HG03460 (cell line): Measurements from ENCODE around the gene WDR3.
"Not testable (repeated sequence)": the region's sequence is repeated elsewhere in the genome, so short reads cannot be mapped to it uniquely, and the experiment has no call there.

Experiments
- ATAC-seq: cut with Tn5 transposase; IDR thresholded peaks from one replicate; pipeline ENCODE4 v1.9.1; 2021; ENCODE audit not compliant: unreplicated experiment

Gene WDR3

DNA sequence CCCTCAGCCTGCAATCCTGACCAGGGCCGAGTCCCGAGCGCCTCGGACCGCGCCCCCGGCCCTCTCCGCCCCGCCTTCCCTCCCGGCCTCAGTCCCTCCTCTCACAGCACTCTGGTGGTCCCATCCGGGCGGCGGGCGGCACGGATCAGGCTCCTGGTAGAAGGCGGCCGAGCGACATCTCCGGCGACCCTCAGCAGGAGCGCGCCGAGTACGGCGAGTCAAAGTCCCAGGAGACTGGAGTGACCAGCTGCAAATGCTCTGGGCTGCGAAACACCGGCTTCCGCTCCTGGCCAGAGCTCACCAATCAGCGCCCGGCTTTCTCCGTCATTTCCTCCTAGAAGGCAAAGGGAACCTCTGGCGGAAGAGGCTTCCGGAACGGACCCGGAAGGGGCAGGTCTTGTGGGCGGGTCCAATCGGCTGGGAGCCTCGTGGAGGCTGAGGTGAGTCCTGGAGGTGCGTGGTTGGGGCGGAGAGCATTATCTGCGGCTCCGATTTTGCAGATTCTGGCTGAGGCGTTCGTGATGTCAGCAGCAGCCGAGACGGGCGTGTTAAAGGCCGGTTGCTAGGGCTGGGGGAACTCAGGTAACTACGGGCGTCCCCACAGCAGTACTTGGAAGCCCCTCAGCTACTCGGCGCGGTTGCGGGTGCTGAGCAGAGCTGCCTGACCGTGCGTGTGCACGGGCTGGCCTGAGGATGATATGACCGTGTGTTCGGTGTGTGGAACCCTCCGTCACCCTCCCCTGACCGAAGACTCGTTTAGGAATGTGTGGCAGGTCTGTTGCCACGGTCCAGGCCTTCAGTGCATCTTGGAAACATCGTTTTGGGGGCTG lies at the start of gene WDR3, which contains the start of gene GDAP2:
Gene WDR3 (plus strand): TSS at position 397 of the 830 bp plus-strand sequence. CDS start 3,581 bp downstream, outside the sequence.
Gene GDAP2 (minus strand): TSS at position 279 of the 830 bp plus-strand sequence. CDS start 9,264 bp downstream, outside the sequence.
- ATAC-seq: peak; percentile 91

DNA sequence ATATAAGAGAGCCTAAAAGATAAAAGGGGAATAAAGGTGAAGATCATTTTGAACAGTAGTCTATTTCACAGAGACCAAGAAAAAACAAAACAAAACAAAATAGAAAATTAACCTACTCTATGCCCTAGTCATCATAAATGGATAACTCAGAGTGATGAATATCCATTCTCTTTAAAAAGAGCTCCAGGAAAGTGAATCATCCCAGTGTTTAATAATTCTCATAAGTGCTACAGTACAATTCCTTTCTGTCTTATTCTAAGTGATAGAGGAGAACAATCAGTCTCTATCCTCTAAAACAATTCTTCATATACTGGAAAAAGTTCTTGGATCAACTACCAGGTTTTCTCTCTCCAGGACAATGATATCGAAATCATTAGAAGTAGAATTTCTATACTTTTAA lies 45.9 kb upstream of the WDR3 start:
- ATAC-seq: no peak

DNA sequence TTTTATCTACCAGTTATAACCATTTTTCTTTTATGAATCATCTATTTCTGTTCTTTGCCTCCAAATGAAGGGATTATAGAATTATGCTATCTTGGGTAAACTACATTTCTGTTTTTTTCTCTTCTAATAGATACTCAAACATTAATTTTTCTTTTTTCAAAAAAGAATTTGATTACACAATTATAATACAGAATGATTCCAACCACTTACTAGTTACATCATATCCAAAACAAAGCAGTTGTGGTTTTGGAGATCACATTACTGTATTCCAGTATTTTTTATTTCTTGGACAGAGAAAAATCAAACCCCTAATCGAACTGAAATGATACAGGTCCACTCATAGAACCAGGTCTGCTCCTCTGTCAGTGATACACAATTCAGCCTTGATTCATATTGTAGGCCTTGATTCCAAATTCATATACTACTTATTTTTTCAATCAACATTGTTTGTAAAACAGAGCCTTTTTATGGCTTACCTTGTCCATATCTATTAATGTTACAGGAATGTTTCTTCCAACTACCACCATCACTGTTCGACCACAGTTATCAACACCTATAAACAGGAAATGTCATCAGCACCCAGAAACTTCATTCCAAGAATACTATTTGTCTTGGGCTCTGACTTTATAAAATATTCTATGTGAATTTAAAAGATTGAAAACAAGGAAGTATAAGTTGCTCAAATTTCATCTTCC lies 43.3 kb upstream of the WDR3 start:
- ATAC-seq: no peak

DNA sequence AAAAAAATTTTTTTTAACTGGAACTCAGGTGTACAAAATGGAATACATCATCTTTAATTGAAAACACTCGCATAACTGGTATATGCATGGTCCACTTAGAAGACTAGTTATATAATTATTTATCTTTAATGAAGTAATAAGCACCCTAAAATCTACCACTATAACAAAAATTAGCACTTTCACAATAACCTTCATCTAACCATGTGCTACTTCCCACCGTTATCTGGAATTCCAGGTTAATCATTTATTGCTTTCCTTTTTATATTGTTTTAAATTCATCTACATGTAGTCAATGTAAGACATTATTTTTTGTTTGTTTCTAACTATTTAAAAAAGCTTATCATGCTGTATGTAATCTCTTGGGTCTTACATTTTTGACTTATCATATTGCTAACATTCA lies 39.1 kb upstream of the WDR3 start:
- no peak for ATAC-seq

DNA sequence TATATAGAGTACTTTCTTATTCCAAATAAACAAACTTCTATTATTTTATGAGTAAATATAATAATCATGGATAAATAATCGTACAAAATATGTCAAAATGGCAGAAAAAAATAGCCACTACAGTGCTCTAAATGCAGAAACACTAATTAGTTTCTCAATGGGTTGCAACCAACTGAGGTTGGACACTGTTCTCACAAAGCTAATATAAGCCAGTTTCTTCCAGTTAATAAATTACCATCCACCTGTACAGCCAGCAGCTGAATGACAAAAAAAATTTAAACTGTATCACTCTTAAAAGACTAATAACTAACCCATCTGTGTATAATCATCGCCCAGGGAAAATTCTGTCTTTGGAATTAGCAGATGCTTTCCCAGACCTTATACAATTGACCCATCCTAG lies 37.0 kb upstream of the WDR3 start:
- no peak for ATAC-seq

DNA sequence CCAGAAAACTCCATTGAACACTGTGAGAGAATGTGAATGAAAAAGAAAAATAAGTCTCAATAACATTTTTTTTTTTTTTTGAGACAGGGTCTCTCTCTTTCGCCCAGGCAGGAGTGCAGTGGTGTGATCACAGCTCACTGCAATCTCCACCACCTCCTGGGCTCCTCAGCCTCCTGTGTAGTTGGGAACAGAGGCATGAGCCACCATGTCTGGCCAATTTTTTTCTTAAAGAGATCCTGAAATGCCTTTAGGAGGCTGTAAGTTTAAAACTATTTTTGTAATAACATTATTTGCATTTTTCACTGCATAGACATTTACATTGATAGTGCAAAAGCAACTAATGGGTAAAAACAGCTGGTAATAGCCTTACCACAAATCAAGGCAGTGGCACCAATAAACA lies 35.5 kb upstream of the WDR3 start:
- ATAC-seq: no peak

DNA sequence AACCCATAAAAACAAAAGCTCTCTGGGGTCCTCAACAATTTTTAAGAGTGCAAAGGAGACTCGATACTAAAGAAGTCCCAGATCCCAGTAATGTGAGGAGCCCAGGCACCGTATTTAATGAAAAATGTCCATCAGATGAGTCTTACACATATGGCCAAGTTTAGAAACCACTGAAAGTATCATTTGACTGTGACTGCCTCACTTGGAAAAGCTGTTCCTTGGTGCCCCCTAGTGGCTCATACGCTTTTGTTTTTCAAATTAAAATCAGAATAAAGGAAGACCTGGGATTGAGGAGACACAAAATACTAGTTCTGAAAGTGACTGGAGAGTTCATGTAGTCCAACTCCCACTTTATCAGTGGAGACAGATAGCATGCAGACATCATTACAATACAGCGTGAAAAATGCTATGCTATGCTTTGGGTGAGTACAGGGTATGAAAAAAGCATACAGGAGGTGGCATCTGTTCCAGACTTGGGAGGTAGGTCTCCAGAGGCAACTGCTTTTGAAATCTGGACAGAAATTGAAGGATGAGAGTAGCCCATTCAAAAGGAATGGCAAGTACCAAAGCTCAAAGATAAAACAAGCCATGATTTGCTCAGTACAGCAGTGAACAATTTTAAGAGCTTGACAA lies 33.9 kb upstream of the WDR3 start:
- ATAC-seq: peak; percentile 62

DNA sequence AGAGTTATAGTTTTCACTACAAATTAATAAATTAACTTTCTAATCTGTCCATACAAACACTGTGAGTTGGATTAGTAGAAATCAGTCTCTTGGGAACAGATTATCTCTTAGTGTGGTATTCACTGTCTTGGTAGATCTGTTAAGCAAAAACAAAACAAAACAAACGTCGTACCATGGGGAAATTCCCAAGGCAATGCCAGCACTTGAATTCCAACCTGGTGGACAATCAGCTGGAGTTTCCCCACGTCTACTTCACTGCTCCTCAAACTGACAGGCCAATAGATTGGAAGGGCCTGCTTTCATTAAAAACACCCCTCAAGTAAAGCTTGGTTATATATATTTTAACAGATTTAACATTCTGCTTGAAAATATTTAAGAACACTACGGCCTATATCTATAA lies 32.0 kb upstream of the WDR3 start:
- no peak for ATAC-seq

DNA sequence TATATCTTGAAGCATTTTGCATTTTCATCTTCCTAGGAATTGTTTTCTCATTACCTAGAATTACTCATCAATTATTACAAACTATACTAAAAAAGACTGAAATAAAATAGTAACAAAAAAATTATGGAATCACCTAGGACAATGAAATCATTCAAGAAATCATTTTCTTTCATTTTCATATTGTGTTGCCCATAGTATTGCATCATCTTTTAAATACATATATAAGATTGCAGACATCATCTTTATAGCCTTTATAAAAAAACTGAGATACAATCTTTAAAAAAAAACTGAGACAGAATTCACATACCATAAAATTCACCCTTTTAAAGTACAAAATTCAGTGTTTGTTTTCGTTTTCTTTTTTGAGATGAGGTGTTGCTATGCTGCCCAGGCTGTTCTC lies 29.7 kb upstream of the WDR3 start:
- ATAC-seq: no peak

DNA sequence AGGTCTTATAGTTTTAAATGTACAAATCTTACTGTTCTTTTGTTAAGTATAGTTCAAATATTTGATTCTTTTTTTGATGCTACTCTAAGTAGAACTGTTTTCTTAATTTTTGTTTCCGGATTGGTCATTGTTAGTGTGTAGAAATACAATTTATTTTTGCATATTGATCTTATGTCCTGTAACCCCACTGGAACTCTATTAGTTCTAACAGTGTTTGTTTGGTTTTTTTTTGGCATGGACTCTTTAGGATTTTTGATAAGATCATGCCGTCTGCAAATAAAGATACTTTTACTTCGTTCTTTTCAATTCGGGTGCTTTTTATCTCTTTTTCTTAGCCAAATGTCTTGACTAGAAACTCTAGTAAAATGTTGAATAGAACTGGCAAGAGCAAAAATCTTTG lies 26.6 kb upstream of the WDR3 start:
- no peak for ATAC-seq

DNA sequence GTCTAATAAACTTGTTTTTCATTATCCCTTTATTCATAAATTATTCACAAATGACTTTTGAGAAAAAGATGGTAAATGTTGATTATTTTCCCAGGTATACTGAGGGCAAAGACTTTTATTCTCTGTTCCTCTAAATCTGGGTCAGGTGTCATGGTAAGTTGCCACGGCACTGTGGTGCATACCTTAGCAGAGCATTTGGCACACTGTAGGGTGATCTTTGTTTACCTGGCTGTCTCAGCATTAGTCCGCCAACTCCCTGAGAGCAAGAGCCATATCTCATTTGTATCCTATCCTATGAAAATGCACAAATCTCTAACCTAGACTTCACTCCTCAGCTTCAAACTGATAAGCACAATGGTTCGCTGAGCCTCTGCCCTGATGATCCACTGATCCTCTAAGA lies 25.1 kb upstream of the WDR3 start:
- no peak for ATAC-seq

DNA sequence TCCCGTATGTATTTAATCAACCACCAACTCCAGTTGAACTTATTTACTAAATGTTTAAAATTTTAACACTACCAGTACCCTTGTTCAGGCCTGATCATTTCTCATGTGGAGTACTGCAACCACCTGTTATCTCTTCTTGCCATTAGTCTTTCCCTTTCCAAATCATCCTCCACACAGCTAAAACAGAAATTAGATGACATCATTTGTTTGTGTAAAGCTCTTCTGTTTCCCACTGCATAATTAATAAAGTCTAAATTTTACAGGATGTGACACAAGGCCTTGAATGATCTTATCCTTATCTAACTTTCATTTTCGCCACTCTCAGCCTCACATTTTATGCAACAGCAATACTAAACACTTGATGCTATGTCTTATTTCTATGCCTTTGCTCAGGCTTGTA lies 24.5 kb upstream of the WDR3 start:
- no peak for ATAC-seq

DNA sequence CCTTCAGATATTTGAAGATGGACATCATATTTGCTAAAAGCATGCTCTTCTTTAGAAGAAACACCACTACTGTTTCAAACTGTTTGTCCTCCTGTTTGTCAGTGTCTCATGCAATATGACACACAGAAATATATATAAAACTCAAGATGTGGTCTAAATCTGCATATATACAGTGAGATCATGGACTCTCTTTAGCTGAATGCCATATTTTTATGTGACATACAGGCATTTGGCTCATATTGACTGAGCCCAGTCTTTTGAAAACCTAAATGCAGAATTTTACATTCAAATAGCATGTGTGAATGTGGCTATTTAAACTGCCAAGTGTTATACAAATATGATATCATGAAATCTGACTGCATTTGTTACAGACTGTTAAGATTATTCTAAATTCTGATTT lies 18.5 kb upstream of the WDR3 start:
- no peak for ATAC-seq

DNA sequence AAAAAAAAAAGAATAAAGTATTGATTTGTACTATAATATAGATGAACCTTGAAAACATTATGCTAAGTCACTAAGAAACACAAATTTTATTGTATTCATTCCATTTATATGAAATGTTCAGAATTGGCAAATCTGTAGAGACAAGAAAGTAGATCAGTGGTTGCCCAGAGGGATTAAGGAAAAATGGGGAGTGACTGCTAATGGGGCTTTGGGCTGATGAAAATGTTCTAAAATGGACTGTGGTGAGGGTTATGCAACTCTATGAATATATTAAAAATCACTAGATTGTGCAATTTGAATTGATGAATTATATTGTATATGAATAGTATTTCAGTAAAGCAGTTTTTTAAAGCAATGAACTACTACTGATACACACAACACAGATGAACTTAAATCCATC lies 10.2 kb upstream of the WDR3 start:
- no peak for ATAC-seq

DNA sequence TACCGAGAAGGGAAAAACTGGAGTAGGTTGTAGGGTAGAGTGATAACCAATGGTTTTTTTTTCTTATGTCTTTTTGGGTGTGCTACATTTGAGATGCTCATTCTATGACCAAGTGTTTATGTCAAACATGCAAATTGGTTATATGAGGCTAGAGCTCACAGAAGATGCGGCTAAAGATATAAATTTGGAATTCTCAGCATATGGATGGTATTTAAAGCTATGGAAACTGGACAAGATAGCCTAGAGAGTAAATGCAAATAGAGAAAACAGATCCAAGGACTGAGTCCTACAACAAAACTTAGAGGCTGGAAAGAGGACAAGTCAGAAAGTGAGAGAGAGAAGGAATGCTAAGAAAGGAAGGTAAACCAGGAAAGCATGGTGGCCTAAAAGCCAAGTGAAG lies 7.5 kb upstream of the WDR3 start:
- no peak for ATAC-seq

DNA sequence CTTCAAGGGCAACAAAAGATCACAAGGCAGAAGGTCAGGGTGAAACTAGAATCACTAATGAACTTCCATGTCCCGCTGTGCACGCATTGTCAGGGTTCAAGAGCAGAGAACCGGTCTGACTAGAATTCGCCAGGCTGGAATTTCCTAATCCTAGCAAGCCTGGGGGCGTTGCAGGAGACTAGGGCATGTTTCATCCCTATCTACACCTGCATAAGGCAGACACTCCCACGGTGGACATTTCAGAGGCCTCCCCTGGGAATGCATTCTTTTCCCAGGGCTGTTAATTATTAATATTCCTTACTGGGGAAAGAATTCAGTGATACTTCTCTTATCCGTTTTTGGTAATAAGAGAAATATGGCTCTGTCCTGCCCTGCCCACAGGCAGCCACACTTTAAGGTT lies 6.8 kb upstream of the WDR3 start:
- ATAC-seq: not testable (repeated sequence)

DNA sequence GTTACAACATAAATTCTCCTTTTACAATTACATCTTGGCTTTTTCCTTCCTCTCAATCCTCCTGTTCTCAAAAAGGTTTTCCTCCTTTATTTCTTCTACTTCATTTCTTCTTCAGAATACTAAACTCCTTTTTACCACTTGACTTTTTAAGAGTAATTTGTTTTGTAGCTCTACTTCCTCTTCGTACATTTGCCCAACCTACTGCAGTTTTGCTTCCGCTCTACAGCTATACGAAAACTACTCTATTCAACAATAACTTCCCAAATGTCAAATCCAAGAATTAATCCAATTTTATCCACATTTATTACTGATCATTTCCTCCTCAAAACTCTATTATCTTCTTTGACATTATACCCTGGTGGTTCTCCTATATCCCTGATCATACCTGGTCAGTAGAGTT lies 3.6 kb upstream of the WDR3 start:
- no peak for ATAC-seq

DNA sequence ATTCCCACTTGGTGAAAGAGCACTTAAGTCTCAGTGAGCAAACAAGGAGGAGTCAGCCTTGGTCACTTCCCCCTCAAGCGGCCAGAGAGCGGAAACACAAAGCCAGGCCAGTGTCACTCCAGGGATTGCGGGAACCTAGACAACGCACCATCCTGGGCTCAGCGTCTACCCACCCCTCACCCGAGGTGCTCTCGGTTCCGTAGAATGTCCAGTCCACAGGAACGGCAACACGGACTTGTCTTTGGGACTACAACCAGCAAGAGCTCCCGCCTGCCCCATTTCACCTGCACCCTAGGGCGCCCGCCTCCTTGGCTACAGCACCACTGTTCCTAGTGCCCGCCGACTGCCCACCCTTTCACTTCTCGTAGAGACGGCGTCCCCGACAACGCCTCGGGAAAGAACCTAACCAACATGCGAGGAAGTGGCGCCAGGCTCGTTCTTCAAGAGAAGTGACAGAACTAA lies 627 bp upstream of the WDR3 start:
- peak; percentile 44 for ATAC-seq

DNA sequence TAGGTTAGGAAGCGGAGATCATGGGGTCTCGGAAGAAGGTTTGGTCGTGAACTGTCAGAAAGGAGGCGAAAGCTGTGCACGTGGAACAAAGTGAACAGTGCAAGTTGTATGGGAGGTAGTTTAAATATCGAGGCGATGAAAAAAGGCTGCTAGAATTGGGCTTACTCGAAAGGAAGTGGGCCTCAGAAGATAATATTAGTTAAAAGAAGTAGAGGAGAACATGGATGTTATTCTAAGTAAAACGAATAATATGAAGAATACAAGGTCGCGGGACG lies 571 bp downstream of the WDR3 start:
- no peak for ATAC-seq

DNA sequence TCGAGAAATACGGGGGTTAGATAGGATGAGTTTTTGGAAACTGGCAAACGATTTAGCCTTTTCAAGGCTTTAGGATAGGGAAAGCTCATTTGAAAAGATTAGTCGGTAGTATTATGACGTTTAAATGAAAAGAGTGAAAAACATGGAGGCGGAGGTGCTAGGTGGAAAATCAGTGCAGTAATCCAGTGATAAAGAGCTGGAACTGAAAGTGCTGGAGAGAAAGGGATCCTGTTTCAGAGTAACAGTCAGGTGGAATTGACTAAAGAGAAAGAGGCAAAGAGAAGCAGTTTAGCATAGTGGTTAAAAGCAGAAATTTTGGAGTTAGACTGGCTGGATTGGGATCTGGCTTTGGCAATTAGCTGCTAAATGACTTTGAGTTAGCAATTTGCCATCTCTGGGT lies 945 bp downstream of the WDR3 start:
- ATAC-seq: no peak

DNA sequence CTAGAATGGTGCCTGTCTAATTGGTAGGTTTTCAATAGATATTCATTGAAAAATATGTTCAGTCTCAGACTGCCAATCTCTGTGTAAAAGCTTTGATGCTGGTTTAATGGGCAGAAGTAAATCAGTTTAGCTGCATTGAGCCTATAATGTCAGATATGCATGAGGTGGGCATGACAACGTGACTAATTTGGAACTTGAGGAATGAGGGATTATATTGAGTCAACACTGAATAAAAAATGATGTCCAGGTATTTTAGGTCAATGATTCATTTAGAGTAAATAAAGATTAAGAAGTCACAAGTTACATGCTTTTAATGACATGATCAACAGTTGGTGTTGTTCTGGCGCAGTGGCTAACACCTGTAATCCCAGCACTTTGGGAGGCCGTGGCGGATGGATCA lies 3.0 kb downstream of the WDR3 start:
- no peak for ATAC-seq

DNA sequence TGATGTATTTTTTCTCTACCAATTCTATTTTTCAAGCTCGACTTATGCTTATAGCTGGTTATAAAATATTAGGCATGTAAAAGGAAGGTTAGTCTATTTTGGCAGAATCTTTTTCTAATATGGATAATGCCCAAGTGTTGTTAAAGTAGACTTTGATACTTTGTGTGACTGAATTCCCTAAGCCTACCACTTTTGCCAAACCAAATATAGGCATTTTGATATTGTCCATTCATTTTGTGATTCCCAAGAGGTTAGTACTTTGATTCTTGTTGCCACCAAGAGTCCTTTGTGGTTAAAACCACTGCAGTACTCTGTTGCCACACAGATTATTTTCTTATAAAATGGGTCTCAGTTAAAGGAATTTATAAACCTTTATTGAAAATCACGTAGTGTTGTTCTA lies 4.2 kb downstream of the WDR3 start:
- ATAC-seq: no peak
